Heart right ventricle (tissue), 16 donors: ENCODE results near the gene ABI1. TPM values are rescaled to one million over a fixed set of nuclear protein-coding genes. Genes with fewer than 3 reads are reported as not detected.

Experiments used
- ATAC-seq, 8 donors: fragments of 200-7000 bp; cut with Tn5 transposase; one replicate each; pipeline ENCODE4 v1.9.1; 2020; ENCODE audit warnings: mild to moderate bottlenecking in 8 of 8, moderate library complexity in 8 of 8, moderate number of reproducible peaks in 1 of 8
- DNase-seq, 2 donors: peaks; one replicate each; pipeline ENCODE4 v3.0.0-alpha.2; 2020
- H3K27ac ChIP-seq, 10 donors: fragments of 200-600 bp; sonication (generic) in 2 of 10; one replicate each; pipeline versions ENCODE4 v1.5.0 to v1.8.0; 2020 to 2022; ENCODE audit warnings: mild to moderate bottlenecking in 3 of 10
- H3K27me3 ChIP-seq, 7 donors: fragments of 200-600 bp; one replicate each; pipeline ENCODE4 v1.8.0; 2021 to 2022; ENCODE audit warnings: mild to moderate bottlenecking in 2 of 7
- H3K36me3 ChIP-seq, 9 donors: fragments of 200-600 bp; sonication (generic) in 1 of 9; one replicate each; pipeline versions ENCODE4 v1.5.0 to v1.8.0; 2020 to 2022; ENCODE audit warnings: mild to moderate bottlenecking in 2 of 9
- H3K4me1 ChIP-seq, 9 donors: fragments of 200-600 bp; sonication (generic) in 1 of 9; one replicate each; pipeline versions ENCODE4 v1.5.0 to v1.8.0; 2020 to 2022; ENCODE audit warnings: mild to moderate bottlenecking in 4 of 9
- H3K4me3 ChIP-seq, 10 donors: fragments of 200-600 bp; sonication (generic) in 2 of 10; one replicate each; pipeline versions ENCODE4 v1.5.0 to v1.8.0; 2020 to 2022; ENCODE audit warnings: mild to moderate bottlenecking in 7 of 10, moderate library complexity in 2 of 10
- H3K9me3 ChIP-seq, 11 donors: fragments of 200-600 bp in 10 of 11; sonication (generic) in 2 of 11; one replicate each; pipeline versions ENCODE4 v1.5.0 to v1.8.0; 2013 to 2022; ENCODE audit warnings: mild to moderate bottlenecking in 2 of 11, control low read depth in 1 of 11, moderate library complexity in 1 of 11
- CTCF ChIP-seq, 9 donors: fragments of 200-600 bp; sonication (generic) in 2 of 9; IDR thresholded peaks; one replicate each; pipeline versions ENCODE4 v1.5.0 to v1.8.0; 2021 to 2022; ENCODE audit warnings: antibody characterized with exemption in 9 of 9, mild to moderate bottlenecking in 5 of 9, moderate library complexity in 1 of 9
- WGBS, 2 donors: extraction: QIAGEN DNeasy Blood & Tissue Kit; methylation state at CpG; one replicate each; pipeline ENCODE4 v1.1.7; 2013; ENCODE audit warnings: inconsistent platforms in 1 of 2; 5-methylcytosine and 5-hydroxymethylcytosine counted together
- intact Hi-C, 10 donors: fragments of 100-400 bp; cut with DNase I; formaldehyde crosslinking; loops; one replicate each; pipeline versions ENCODE4 v1.11.1 to v1.14.2; 2022
- polyA plus RNA-seq, 2 donors: library from polyadenylated mRNA; stranded (reverse); fragments of 200-250 nt; gene quantifications; one replicate each; pipeline ENCODE4 v1.2.3, GENCODE V29; 2013
- total RNA-seq, 10 donors: library from RNA; stranded (reverse); fragmentation: NEBNext Ultra II Directional in 3 of 10; extraction: Animal tissue kit (Norgen Biotek cat#: 25700) in 3 of 10; gene quantifications; one replicate each; pipeline versions ENCODE4 v1.2.1 to v1.2.4, GENCODE V29; 2021 to 2023
- donor health status: Arrhythmogenic right ventricular cardiomyopathy.
- donor health status: ischemic (EF 13 %, LVEDD 7.1; RV severe dilation, severe dysfunction).
- donor health status: healthy with polysubstance abuse.
- donor health status: DM: no; HTN: yes; CAD: no.
- donor health status: DM: no; HTN: no; CAD: no.
- donor health status: ischemic (EF 25% LVEDD 6.9; RV normal size, moderate dysfunction).
- donor health status: ischemic (EF 25% LVEDD 5.7; RV mildly dilated, moderate dysfunction).
- donor health status: healthy.
- donor health status: DM: yes; HTN: yes; CAD: no.
- donor health status: Ischemic cardiomyopathy.
- donor health status: ischemic (EF 35%, LVEDD 5.7; RV mildly dilated, moderate dysfunction).
- donor health status: nonischemic (EF 11% LVEDD 7.7; RV severe dilation, severe dysfunction).
- donor health status: DM: yes; HTN: yes; CAD: no.
- donor health status: PGD.
- donor health status: ischemic (EF 29% LVEDD 5.4; RV normal size, mild dysfunction).
- donor health status: nonischemic (EF 23%, LVEDD 6.1; RV moderate dilation, normal function).

ABI1 gene
- total and polyA plus RNA-seq, 12 donors: 14.6 to 39.3 (median 27.6) TPM

GRCh38 chr10:26855186-26855585 is 5.6 kb downstream of the ABI1 start:
- 69 to 79% methylated on average over 3 of the region's 3 CpGs for WGBS, 2 donors
- Histone ChIP-seq H3K27me3 (no peaks in the 10 kb centered on the region), H3K4me3 (no peak overlapping the region), H3K9me3 (no peaks in the 10 kb centered on the region), H3K4me1 (peaks cover 3 to 76% (median 50%) of the 10 kb centered on the region in 9 donors), H3K36me3 (no peaks in the 10 kb centered on the region), H3K27ac (peak overlapping the region in 1 of 10 donors; percentile 5)
- intact Hi-C loops: loop anchor here in 1 of 10 donors (5.0 kb wide), 1 partner anchor 53 kb away; no protein-coding TSS in a partner anchor
- no peak for DNase-seq
- no peak for TF ChIP-seq CTCF (IDR thresholded peaks at IDR 0.05)
- no peak for ATAC-seq

GRCh38 chr10:26854524-26854923 is 6.2 kb downstream of the ABI1 start:
- H3K9me3 ChIP-seq: no peaks in the 10 kb centered on the region
- no peak overlapping the region for H3K27ac ChIP-seq
- peaks cover 3 to 78% (median 50%) of the 10 kb centered on the region in 9 donors for H3K4me1 ChIP-seq
- TF ChIP-seq CTCF (IDR thresholded peaks at IDR 0.05): no peak
- H3K36me3 ChIP-seq: no peaks in the 10 kb centered on the region
- ATAC-seq (no peak), DNase-seq (no peak)
- intact Hi-C loops: no loop called here
- no peaks in the 10 kb centered on the region for H3K27me3 ChIP-seq
- no peak overlapping the region for H3K4me3 ChIP-seq
- 55 to 79% methylated on average over 1 of the region's 1 CpG for WGBS, 2 donors

- H3K27ac ChIP-seq: no peak overlapping the region
- TF ChIP-seq CTCF (IDR thresholded peaks at IDR 0.05): no peak
- no peaks in the 10 kb centered on the region for H3K9me3 ChIP-seq
- no peak for ATAC-seq
- intact Hi-C loops: no loop called here
- WGBS, 2 donors: 47 to 72% methylated on average over 5 of the region's 5 CpGs
- H3K36me3 ChIP-seq: no peaks in the 10 kb centered on the region
- H3K27me3 ChIP-seq: no peaks in the 10 kb centered on the region
- peaks cover 0 to 54% (median 25%) of the 10 kb centered on the region in 9 donors for H3K4me1 ChIP-seq
- no peak for DNase-seq
- H3K4me3 ChIP-seq: no peak overlapping the region
Observed at GRCh38 chr10:26844396-26844975, 16.3 kb downstream of the ABI1 start.

GRCh38 chr10:26843736-26844135 is 17.0 kb downstream of the ABI1 start:
- Histone ChIP-seq H3K4me1 (peaks cover 0 to 48% (median 24%) of the 10 kb centered on the region in 9 donors), H3K36me3 (no peaks in the 10 kb centered on the region), H3K27me3 (no peaks in the 10 kb centered on the region), H3K4me3 (no peak overlapping the region), H3K9me3 (no peaks in the 10 kb centered on the region), H3K27ac (no peak overlapping the region)
- ATAC-seq (no peak), DNase-seq (no peak)
- intact Hi-C loops: no loop called here
- WGBS, 2 donors: 34 to 52% methylated on average over 3 of the region's 3 CpGs
- no peak for TF ChIP-seq CTCF (IDR thresholded peaks at IDR 0.05)
